Activated CD4-positive, alpha-beta T cell treated with anti-CD3 and anti-CD28 coated beads for 1 hour (primary cell): ENCODE data around the gene PYM1.
"Not testable (repeated sequence)": the region's sequence is repeated elsewhere in the genome, so short reads cannot be mapped to it uniquely, and the experiment has no call there.

Source experiments
- DNase-seq: peaks from one replicate; pipeline ENCODE4 v3.0.0-alpha.2; 2020

Gene PYM1

GRCh38 chr12:55938826-55939501, 11.3 kb upstream of the PYM1 start:
- DNase-seq = no peak

- no peak for DNase-seq
These were observed 10.3 kb upstream of the PYM1 start for GRCh38 chr12:55937981-55938380.

- DNase-seq = no peak
These were observed 8.1 kb upstream of the PYM1 start for GRCh38 chr12:55935738-55936151.

- DNase-seq = no peak
These were observed 7.1 kb upstream of the PYM1 start for GRCh38 chr12:55934773-55935172.

GRCh38 chr12:55933799-55934742, 6.4 kb upstream of the PYM1 start:
- no peak for DNase-seq

- no peak for DNase-seq
These were observed 5.6 kb upstream of the PYM1 start for GRCh38 chr12:55933169-55933798.

GRCh38 chr12:55932551-55932910, 4.8 kb upstream of the PYM1 start:
- peak; percentile 31 for DNase-seq

GRCh38 chr12:55931780-55932550, 4.3 kb upstream of the PYM1 start:
- no peak for DNase-seq

GRCh38 chr12:55931317-55931779, 3.7 kb upstream of the PYM1 start:
- DNase-seq = no peak

GRCh38 chr12:55930771-55931316, 3.1 kb upstream of the PYM1 start, which contains the start of gene DGKA:
Gene DGKA (plus strand): TSS chr12:55931162. CDS start chr12:55936504, 5,342 bp downstream.
- peak; percentile 54 for DNase-seq

GRCh38 chr12:55929306-55929791, 1.7 kb upstream of the PYM1 start:
- DNase-seq = peak; percentile 77

GRCh38 chr12:55926738-55927587, 731 bp downstream of the PYM1 start:
- peak; percentile 84 for DNase-seq

GRCh38 chr12:55925870-55926737, 1.6 kb downstream of the PYM1 start:
- DNase-seq = no peak

- no peak for DNase-seq
These were observed 2.3 kb downstream of the PYM1 start for GRCh38 chr12:55925371-55925770.

- not testable (repeated sequence) for DNase-seq
These were observed 4.0 kb downstream of the PYM1 start for GRCh38 chr12:55923648-55924047.

- no peak for DNase-seq
These were observed 5.6 kb downstream of the PYM1 start for GRCh38 chr12:55922126-55922525.

GRCh38 chr12:55919032-55919431, 8.7 kb downstream of the PYM1 start:
- not testable (repeated sequence) for DNase-seq

- DNase-seq = no peak
These were observed 12.2 kb downstream of the PYM1 start for GRCh38 chr12:55915482-55915859.

GRCh38 chr12:55912908-55913307, 14.8 kb downstream of the PYM1 start:
- no peak for DNase-seq

GRCh38 chr12:55909513-55909884, 18.2 kb downstream of the PYM1 start:
- DNase-seq = no peak
